GM21723 (cell line): ENCODE results near the gene VPS18.
A peak's percentile ranks its signal among the peaks of the same experiment; 100 is the strongest.

Source experiments
- ATAC-seq: cut with Tn5 transposase; IDR thresholded peaks from one replicate; pipeline ENCODE4 v1.9.1; 2021; ENCODE audit warnings: mild to moderate bottlenecking, moderate library complexity; ENCODE audit not compliant: unreplicated experiment

Gene VPS18

GRCh38 chr15:40867199-40867598 lies 27.1 kb upstream of the VPS18 start:
- ATAC-seq = no peak

DNA sequence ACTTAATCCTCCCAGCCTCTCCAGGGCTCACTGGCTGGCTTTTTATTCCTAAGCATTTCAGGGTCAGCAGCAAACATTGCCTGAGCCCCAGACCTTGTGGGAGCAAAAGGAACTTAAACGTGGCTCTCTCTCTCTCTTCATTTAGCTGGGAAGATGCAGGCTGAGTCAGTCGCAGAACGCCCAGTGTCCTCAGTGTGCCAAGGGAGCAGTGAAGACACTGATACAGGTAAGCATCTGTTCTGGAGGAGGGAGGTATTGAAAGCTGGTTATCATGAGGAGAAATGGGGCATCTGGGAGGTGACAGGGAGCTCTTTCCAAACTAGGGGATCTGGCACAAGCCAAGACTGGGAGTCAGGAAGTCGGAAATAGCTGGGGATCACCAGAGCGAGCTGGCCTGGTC lies 24.6 kb upstream of the VPS18 start:
- no peak for ATAC-seq

- ATAC-seq = no peak
Measured at GRCh38 chr15:40870716-40871115, 23.5 kb upstream of the VPS18 start.

DNA sequence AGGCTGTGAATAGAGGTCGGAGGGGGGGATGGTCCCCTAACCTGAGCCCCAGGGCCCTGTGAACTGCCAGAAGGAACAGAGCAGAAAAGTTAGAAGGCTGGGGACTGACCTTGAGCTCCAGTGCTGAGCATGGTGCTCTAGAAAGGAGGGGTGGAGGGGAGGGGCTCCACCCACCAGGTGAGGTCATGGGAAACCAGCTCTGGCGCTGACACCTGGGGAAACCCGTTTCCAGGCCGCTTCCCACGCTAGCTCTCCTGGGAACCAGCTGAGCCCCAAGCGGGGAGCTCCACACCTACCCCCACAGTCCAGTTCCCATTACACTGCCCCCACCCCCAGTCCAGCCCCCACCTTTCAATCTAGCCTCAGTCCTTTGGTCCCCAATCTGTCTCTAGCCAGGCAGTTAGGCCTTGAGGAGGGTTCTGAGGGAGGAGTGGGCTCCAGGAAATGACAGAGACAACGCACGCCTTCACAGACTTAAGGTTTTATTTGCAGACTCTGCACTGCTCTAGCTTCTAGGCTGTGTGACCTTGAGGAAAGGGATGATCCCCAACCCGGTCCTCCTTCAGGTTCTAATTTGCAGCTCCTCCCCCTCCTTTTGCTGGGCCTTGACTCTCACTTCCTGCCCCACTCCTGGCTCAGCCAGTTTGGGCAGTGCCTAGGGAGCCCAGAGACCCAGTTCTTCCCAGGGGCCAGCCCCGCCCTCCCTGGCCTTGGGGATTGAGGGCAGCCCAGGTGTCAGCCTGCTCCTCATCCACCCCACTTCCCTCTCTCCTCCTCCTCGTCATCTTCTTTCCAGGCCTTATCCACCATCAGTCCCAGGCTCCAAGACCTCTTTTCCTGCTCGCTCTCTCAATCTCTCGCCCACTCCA lies 22.3 kb upstream of the VPS18 start:
- ATAC-seq = no peak

DNA sequence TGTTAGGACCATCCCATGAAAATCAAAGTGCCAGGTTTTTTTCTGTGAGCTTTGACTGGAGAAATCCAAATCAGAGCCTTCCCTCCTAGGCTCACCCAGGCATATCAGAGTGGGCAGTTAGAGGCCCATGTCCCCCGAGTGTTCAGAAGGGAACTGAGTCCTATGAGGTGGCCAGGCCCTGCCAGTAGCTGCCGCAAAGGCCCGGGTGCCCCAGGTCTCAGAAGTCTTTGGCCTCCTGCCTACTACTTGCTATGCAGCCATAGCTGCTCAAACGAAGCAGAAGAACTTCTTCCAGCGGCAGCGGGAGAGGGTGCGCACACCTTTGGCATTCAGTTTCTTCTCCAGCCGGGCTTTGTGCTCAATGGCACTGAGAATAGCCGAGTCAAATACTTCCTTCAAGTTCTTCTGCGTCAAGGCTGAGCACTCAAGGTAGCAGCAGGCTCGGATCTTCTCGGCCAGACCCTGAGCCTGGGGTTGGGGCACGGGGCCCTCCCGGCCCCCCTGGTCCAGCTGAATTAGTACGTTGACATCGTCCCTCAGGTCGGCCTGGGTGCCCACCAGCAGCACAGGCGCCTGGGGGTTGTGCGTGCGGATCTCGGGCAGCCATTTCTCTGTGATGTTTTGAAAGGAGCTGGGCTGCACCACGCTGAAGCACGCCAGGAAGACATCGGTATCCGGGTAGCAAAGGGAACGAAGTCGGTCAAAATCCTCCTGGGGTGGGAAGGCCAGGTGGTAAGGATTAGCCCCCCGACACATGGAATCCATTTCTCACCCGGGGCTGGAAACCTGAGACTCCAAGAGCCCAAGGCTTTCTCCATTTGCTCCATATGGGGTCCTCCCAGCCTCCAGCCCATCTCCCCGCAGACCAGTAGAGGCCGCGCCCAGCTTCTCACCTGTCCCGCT lies 21.2 kb upstream of the VPS18 start:
- ATAC-seq = no peak

DNA sequence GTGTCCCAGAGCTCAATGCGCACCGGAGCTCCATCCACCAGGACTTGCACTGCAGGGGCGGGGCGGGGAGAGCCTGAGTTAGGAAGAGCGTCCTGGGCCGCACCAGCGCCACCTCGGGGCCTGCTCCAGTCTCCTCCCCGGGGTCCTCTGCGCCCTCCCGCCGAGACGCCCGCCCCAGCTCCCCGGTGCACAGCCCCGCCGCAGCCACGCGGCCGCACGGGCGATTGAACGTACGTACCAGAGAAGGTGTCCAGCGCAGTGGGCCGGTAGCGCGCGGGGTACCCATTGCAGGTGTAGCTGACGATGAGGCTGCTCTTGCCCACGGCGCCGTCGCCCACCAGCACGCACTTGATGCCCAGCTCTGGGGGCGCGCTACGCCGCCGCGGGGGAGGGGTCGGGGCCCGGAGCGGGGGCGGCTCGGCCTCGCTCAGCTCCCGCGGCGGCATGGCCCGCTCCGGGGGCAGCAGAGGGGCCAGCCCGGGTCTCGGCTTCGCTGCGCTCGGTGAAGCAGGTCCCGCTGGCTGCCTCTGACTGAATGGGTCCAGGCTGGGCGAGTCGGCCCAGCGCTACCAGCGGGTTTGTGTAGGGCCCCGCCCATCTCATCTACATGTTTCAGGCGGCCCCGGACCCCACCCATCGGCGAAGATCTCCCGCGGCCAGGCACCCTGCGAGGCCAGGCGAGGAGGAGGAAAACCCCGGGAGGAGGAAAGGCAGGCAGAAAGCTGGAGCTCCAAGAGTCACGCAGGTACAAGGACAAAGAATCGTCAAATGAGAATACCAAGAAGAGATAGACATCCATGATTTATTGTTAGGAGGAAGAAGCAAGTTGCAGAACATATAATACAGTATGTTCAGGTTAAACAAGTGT lies 20.3 kb upstream of the VPS18 start, which contains the start of gene RHOV:
Gene RHOV, minus strand, starts transcription at position 541 of the 868 bp plus-strand sequence. Its CDS starts 95 bp downstream, at position 446.
- peak; percentile 55 for ATAC-seq

DNA sequence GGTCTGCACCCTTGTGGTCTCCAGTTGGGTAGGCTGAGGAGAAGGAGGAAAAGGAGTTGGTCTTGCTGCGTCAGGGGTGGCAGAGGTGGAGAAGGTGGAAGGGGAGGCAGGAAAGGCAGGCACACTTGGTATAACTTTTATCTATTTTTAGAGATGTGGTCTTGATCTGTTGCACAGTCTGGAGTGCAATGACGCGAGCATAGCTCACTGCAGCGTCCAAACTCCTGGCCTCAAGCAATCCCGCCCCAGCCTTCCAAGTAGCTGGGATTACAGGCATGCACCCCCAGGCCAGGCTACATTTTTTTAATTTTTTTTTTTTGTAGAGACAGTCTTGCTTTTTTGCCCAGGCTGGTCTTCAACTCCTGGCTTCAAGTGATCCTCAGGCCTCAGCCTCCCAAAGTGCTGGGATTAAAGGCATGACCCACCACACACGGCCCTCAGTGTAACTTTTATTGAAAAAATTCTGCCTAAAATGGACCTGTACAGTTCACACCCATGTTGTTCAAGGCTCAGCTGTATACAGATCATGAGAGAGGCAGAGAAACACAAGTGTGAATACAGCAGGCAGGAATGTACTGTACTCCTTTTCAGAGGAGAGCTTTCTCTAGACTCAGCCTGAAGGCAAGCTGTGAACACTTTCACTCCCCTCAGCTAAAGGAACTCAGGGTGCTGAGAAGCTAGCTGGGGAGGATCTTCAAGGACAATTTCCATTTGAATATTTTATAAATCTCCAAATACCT lies 18.1 kb upstream of the VPS18 start:
- no peak for ATAC-seq

DNA sequence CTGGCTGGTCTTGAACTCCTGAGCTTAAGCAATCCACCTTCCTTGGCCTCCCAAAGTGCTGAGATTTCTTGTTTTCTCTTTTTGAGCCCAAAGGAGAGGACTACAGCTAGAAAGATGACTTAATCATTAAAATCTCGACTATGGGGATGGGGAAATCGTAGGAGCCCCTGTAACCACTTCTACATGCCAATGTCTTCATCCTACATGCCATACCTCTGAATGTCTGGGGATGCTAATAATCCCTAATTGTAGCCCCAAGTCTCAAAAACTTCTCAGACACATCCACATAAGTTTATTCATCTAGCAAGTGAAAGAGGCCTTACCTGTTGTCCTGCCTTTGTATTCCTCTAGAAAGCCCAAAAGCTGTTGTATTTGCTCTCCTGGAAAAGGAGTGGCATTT lies 16.6 kb upstream of the VPS18 start:
- ATAC-seq = no peak

GRCh38 chr15:40878785-40879184 lies 15.5 kb upstream of the VPS18 start:
- peak; percentile 60 for ATAC-seq

DNA sequence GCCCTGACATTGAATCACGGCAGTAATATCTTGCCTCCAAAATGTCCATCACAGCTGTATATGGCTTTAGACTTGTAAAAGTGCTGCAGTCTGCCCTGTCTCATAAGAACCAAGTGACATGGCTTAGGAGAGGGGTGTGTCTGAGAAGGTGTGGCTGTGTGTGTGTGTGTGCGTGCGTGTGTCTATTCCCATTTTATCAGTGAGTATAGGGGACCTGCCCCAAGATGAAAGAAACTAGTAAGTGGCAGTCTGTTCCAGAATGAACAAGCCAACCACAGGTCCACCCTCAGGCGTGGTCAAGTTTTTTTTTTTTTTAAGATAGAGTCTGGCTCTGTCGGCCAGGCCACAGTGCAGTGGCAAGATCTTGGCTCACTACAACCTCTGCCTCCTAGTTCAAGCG lies 14.6 kb upstream of the VPS18 start:
- no peak for ATAC-seq

DNA sequence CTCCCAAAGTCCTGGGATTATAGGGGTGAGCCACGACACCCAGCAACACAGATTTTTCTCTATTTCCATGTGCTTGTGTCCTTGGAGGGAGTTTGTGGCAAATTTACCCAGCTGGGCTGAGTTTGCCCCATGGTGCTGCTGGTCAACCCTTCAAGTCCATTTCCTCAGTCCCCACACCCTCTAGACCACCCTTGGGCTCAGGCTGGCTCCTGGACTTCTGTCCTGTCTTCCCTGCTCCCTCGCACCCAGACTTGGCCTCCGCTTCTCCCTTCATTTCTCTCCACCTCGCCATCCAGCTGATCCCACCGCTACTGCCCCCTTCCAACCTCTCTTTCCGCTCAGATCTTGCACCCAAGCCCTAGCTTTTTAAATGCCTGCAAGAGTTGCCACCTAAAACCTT lies 12.9 kb upstream of the VPS18 start:
- no peak for ATAC-seq

DNA sequence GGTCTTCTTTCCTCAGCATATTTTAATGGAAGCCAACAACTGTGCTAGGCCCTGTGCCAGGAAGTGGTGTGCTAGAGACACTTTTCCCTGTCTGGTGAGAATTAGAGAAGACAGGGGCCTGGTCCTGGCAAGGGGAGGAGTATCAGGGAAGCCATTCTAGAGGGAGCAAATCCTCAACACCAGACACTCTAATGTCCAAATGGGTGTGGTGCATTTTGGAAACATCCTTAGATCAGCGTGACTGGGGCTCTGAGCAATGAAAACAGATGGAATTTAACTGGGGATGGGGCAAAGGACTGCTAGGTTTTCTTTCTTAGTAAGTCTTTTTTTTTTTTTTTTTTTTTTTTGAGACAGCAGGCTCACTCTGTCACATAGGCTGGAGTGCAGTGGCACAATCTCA lies 7.7 kb upstream of the VPS18 start:
- ATAC-seq = no peak

DNA sequence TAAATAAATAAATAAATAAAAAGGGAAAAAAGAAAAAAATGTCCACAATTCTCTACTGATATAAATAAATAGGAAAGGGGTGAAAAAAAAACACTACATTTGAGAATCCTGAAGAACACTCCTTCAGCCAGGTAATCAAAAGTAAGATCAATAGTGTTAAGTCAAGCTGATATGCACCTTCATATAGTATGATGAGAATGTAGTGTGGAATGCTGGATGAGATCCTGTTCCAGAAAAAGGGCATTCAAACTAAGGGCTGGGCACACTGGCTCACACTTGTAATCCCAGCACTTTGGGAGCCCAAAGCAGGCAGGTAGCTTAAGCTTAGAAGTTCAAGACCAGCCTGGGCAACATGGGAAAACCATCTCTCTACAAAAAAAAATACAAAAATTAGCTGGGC lies 5.1 kb upstream of the VPS18 start:
- no peak for ATAC-seq

GRCh38 chr15:40891138-40891537 lies 3.1 kb upstream of the VPS18 start:
- no peak for ATAC-seq

GRCh38 chr15:40891810-40892446 lies 2.3 kb upstream of the VPS18 start:
- ATAC-seq = no peak

- ATAC-seq = no peak
Measured at GRCh38 chr15:40892447-40893012, 1.7 kb upstream of the VPS18 start.

GRCh38 chr15:40893019-40893670 lies 1.1 kb upstream of the VPS18 start:
- ATAC-seq = no peak

DNA sequence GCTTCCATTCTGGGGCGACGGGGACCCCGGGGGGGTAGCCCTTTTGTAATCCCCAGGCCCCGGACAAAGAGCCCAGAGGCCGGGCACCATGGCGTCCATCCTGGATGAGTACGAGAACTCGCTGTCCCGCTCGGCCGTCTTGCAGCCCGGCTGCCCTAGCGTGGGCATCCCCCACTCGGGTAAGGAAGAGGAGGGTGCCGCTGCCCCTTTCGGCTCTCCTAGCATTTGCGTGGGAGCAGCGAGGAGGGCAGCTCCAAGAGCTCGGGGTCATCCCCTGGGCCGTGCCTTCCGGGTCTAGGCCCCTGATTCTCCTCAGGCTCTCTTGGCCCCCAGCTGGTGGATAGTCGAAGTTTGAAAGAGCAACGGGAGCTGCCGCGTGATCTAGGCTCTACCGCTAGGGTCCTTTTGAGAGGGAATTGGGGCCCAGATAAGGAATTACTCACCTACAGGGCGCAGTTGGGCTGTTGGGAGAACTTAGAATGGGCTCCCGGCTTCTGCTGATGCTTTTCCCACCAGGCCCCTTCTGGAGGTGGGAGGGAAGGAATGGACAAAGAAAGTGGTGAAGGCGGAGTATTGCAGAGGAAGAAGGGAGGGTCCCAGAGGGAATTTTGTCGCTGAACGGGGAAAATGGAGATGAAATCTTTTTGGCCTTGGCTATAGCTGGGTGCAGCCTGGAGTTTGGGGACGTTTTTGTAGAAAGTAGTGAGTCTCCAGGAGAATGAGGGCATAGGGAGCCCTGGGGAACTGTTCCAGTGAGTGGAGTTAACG lies 615 bp downstream of the VPS18 start:
- ATAC-seq = peak; percentile 29
